GM12875 (cell line): ENCODE measurements around the gene STIM2.
"Not testable (repeated sequence)": the region's sequence is repeated elsewhere in the genome, so short reads cannot be mapped to it uniquely, and the experiment has no call there.

ENCODE experiments used
- H3K4me3 ChIP-seq: one replicate; pipeline ENCODE4 v1.5.1; 2011; ENCODE audit warnings: low read depth, low read length, control low read depth
- CTCF ChIP-seq: IDR thresholded peaks from 2 replicates; pipeline ENCODE4 v1.5.1; 2011; ENCODE audit warnings: low read depth, mild to moderate bottlenecking, control low read depth, inconsistent platforms, low read length, moderate library complexity, borderline replicate concordance; ENCODE audit not compliant: insufficient read depth

Gene STIM2

GRCh38 chr4:26887809-26888208 lies 27.2 kb downstream of the STIM2 start:
- no peak overlapping the region for H3K4me3 ChIP-seq
- no peak for TF ChIP-seq CTCF

GRCh38 chr4:26889356-26889755 lies 28.7 kb downstream of the STIM2 start:
- H3K4me3 ChIP-seq: no peak overlapping the region
- no peak for TF ChIP-seq CTCF

- no peak for TF ChIP-seq CTCF
- H3K4me3 ChIP-seq: no peak overlapping the region
These were observed 30.4 kb downstream of the STIM2 start for GRCh38 chr4:26891054-26891453.

- H3K4me3 ChIP-seq: no peak overlapping the region
- TF ChIP-seq CTCF: no peak
These were observed 31.2 kb downstream of the STIM2 start for GRCh38 chr4:26891867-26892266.

- no peak for TF ChIP-seq CTCF
These were observed 32.0 kb downstream of the STIM2 start for GRCh38 chr4:26892480-26893150.

GRCh38 chr4:26893491-26893890 lies 32.9 kb downstream of the STIM2 start:
- no peak for TF ChIP-seq CTCF
- H3K4me3 ChIP-seq: no peak overlapping the region

More at GRCh38 chr4:26892480-26893150, 32.0 kb downstream of the STIM2 start:
- no peak overlapping the region for H3K4me3 ChIP-seq

- not testable (repeated sequence) for H3K4me3 ChIP-seq
These were observed 34.2 kb downstream of the STIM2 start for GRCh38 chr4:26894881-26895280.

- no peak for TF ChIP-seq CTCF
- no peak overlapping the region for H3K4me3 ChIP-seq
These were observed 36.0 kb downstream of the STIM2 start for GRCh38 chr4:26896636-26897035.
